A549 (cell line): ENCODE data around the gene UFM1.

Experiments
- CEBPB ChIP-seq, 2 experiments: fragments of >200 bp in 1 of 2; sonication (Bioruptor Twin) in 1 of 2; formaldehyde crosslinking in 1 of 2; IDR thresholded peaks; 2 replicates each; pipeline ENCODE4 v1.6.1; 2012 to 2016
- CHD4 ChIP-seq: fragments of 200-600 bp; sonication (generic); IDR thresholded peaks from 2 replicates; pipeline ENCODE4 v1.6.1; 2016; ENCODE audit warnings: antibody characterized with exemption, mild to moderate bottlenecking, borderline replicate concordance
- CTCF ChIP-seq: fragments of >200 bp; sonication (Bioruptor Twin); formaldehyde crosslinking; IDR thresholded peaks from 3 replicates; pipeline ENCODE4 v1.5.1; 2016
- EP300 ChIP-seq, 2 experiments: fragments of >200 bp; sonication (Bioruptor Twin); formaldehyde crosslinking; IDR thresholded peaks; 2 replicates in 1 of 2; 3 replicates in 1 of 2; pipeline ENCODE4 v1.6.1; 2016 to 2017
- FOSL2 ChIP-seq, 2 experiments: fragments of 450-650 bp in 1 of 2; fragments of >200 bp in 1 of 2; sonication (Bioruptor Twin) in 1 of 2; formaldehyde crosslinking; IDR thresholded peaks; 2 replicates each; pipeline versions ENCODE4 v1.5.0 to v1.6.1; 2016 to 2020; ENCODE audit warnings: mild to moderate bottlenecking in 1 of 2, moderate library complexity in 1 of 2
- KDM1A ChIP-seq: fragments of 200-600 bp; sonication (generic); IDR thresholded peaks from 2 replicates; pipeline ENCODE4 v1.6.1; 2016; ENCODE audit warnings: low read depth, mild to moderate bottlenecking
- NR3C1 ChIP-seq: fragments of >200 bp; sonication (Bioruptor Twin); formaldehyde crosslinking; IDR thresholded peaks from 3 replicates; pipeline ENCODE4 v1.6.1; 2017
- PHF8 ChIP-seq: fragments of 200-600 bp; sonication (generic); IDR thresholded peaks from 2 replicates; pipeline ENCODE4 v1.6.1; 2016; ENCODE audit warnings: low read depth, mild to moderate bottlenecking, antibody characterized with exemption, moderate library complexity, borderline replicate concordance
- POLR2A ChIP-seq: IDR thresholded peaks from 2 replicates; pipeline ENCODE4 v1.6.1; 2012; ENCODE audit warnings: mild to moderate bottlenecking, low read length
- POLR2AphosphoS2 ChIP-seq: conservative IDR thresholded peaks from 2 replicates; pipeline ENCODE4 v1.6.1; 2012; ENCODE audit warnings: low read length, improper control_type of control experiment, inconsistent platforms
- RAD21 ChIP-seq, 2 experiments: fragments of >200 bp in 1 of 2; sonication (Bioruptor Twin) in 1 of 2; formaldehyde crosslinking in 1 of 2; IDR thresholded peaks in 1 of 2; conservative IDR thresholded peaks in 1 of 2; 2 replicates in 1 of 2; 3 replicates in 1 of 2; pipeline ENCODE4 v1.6.1; 2012 to 2018; ENCODE audit warnings: inconsistent platforms in 1 of 2
- SMC3 ChIP-seq: fragments of >200 bp; sonication (Bioruptor Twin); formaldehyde crosslinking; IDR thresholded peaks from 3 replicates; pipeline ENCODE4 v1.6.1; 2018; ENCODE audit warnings: inconsistent platforms
- TFCP2L1 ChIP-seq: fragments of 250-450 bp; sonication (Bioruptor Pico); IDR thresholded peaks from 2 replicates; pipeline ENCODE4 v1.5.0; 2021; ENCODE audit warnings: mild to moderate bottlenecking
- TF ChIP-seq, protein P1 (sequence below): fragments of 450-650 bp; IDR thresholded peaks from 2 replicates; pipeline ENCODE4 v1.6.1; 2014; ENCODE audit warnings: antibody characterized with exemption

GRCh38 chr13:38369058-38369457 lies 19.4 kb downstream of the UFM1 start:
- TF ChIP-seq KDM1A (no peak), CTCF (no peak), POLR2A (no peak), PHF8 (no peak), FOSL2 (IDR thresholded peaks at IDR 0.05) (no peak), FOSL2 (CRISPR knock-in tag; IDR thresholded peaks at IDR 0.05) (no peak), CHD4 (no peak), SMC3 (no peak), EP300 (IDR thresholded peaks at IDR 0.05) (no peak), NR3C1 (no peak), CEBPB (IDR thresholded peaks at IDR 0.05) (no peak), TFCP2L1 (CRISPR knock-in tag) (no peak), POLR2AphosphoS2 (no peak), RAD21 (conservative IDR thresholded peaks at IDR 0.05 in 1 of 2, IDR thresholded peaks at IDR 0.05 in 1 of 2) (no peak)
- TF ChIP-seq, protein P1, sequence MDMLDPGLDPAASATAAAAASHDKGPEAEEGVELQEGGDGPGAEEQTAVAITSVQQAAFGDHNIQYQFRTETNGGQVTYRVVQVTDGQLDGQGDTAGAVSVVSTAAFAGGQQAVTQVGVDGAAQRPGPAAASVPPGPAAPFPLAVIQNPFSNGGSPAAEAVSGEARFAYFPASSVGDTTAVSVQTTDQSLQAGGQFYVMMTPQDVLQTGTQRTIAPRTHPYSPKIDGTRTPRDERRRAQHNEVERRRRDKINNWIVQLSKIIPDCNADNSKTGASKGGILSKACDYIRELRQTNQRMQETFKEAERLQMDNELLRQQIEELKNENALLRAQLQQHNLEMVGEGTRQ, result no peak
